Left colon (tissue), 2 donors: ENCODE data around the gene NAALADL1. TPM values are rescaled to one million over a fixed set of nuclear protein-coding genes. Genes with fewer than 3 reads are reported as not detected.
A peak's percentile ranks its signal among the peaks of the same experiment; 100 is the strongest.

ENCODE experiments used
- ATAC-seq: fragments of 200-7000 bp; cut with Tn5 transposase; one replicate; pipeline ENCODE4 v1.9.1; 2020; ENCODE audit warnings: mild to moderate bottlenecking, moderate library complexity
- DNase-seq, 2 donors: peaks; one replicate each; pipeline ENCODE4 v3.0.0-alpha.2; 2020
- intact Hi-C, 2 donors: fragments of 100-400 bp; cut with DNase I in 1 of 2; cut with micrococcal nuclease in 1 of 2; formaldehyde crosslinking; loops; one replicate each; pipeline versions ENCODE4 v1.11.2 to v1.14.0; 2022; cut with DNase I, micrococcal nuclease
- total RNA-seq, 2 donors: library from RNA; stranded (reverse); fragmentation: NEBNext Ultra II Directional; extraction: Animal tissue kit (Norgen Biotek cat#: 25700); gene quantifications; one replicate each; pipeline ENCODE4 v1.2.1, GENCODE V29; 2021
- donor health status: DM: no; HTN: no; CAD: no.
- donor health status: DM: yes; HTN: yes; CAD: no.

Gene NAALADL1
- total RNA-seq, 2 donors from 2014 or later = 7.8 to 34.1 TPM

DNA sequence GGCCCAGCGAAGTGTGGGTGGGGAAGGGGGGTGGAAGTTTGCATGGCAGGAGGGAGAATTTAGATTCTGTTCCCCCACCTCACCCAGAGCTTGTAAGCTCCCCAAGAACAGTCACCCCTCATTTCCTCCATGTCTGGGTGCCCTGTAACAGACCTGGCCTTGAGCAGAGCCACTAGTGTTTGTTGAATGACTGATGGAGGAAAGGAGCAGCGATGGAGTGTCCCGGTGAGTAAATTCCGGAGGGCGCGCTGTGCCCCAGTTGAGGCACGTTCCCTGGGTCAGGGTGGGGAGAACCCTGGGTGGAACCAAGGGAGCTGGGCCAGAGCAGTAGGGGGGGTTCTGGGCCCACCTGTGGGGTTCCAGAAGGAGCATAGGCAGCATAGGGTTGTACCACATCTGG lies 827 bp downstream of the NAALADL1 start:
- intact Hi-C loops = no loop called here
- DNase-seq = no peak
- no peak for ATAC-seq

- no peak for ATAC-seq
- DNase-seq = no peak
- intact Hi-C loops = no loop called here
These were observed 1.4 kb downstream of the NAALADL1 start for GRCh38 chr11:65056999-65057398.

- DNase-seq = no peak
- intact Hi-C loops = no loop called here
- ATAC-seq = no peak
These were observed 2.8 kb downstream of the NAALADL1 start for GRCh38 chr11:65055538-65055937.

- ATAC-seq (peak; percentile 23), DNase-seq (no peak)
- intact Hi-C loops = no loop called here
These were observed 4.4 kb downstream of the NAALADL1 start for GRCh38 chr11:65053827-65054508.

DNA sequence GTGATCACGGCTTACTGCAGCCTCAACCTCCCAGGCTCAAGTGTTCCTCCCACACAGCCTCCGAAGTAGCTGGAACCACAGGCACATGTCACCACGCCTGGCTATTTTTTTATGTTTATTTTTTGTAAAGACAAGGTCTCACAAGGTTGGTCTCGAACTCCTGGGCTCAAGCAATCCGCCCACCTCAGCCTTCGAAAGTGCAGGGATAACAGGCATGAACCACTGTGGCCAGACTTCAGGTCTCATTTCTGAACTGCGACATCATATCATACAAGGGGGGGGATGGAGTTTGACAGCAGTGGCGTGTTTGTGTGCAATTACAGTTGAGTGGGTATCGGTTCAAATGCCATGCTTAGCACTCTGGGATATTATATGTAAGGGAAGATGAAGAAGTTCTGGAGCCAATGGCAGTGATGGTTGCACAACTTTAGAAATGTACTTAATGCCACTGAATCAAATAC lies 6.9 kb downstream of the NAALADL1 start:
- intact Hi-C loops = no loop called here
- ATAC-seq (no peak), DNase-seq (no peak)

DNA sequence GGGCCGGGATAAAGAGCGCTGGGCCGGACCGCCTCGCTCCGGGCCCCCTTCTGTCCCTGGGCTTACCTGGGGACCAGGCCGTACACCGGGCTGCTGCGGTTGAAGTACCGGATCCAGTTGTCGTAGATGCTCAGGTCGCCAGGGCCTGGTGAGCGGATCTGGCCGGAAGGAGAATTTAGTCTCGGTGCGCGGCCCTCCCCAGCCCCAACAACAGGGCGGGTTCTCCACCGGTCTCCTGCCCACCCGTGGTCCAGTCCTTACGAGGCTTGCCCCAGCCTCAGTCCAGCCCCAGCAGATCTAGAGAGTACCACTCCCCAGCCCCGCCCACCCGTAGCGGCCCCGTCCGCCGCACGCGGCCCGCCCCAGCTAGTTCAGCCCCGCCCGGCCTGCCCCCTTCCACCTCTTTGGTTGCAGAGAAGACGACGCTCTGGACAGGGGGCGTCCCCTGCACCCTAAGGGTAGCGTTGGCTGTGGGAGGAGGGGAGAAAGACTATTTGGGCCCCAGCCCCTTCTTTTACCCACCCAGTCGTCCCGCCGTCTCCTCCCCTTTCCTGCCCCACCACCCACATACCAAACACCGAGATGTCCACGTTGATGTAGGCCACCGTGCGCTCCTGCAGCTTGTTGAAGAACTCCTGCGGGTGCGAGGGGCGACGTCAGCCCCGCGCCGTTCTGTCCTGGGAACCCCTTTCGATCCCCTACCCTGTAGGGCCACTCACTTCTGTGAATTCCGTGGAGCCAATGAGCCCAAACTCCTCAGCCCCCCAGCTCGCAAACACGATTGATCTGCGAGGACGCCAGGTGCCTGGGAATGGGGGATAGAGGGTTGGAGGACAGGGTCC lies 10.6 kb downstream of the NAALADL1 start:
- peak; percentile 19 for ATAC-seq
- intact Hi-C loops = no loop called here
- DNase-seq = peak in 1 of 2 donors; percentile 40

- DNase-seq (no peak), ATAC-seq (no peak)
- intact Hi-C loops = no loop called here
These were observed 12.6 kb downstream of the NAALADL1 start for GRCh38 chr11:65045728-65046127.

DNA sequence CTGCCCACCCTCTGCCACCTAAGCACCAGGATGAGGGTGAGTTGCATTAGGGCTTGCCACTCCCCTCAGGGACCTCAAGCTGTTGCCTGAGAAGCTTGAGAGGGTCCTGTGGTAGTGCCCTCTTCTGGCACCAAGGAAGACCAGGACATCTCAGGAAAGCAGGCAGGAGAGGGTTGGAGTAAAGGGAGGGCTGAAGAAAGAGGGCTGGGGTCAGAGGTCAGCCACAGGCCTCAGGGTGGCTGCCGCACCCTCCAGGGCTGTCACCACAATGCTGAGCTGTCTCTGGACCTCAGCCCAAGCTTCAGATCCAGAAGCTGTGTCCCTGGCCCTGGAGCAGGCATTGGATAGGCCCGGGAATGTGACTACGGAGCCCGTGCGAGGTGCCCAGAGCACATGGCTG lies 13.3 kb downstream of the NAALADL1 start:
- ATAC-seq (no peak), DNase-seq (no peak)
- intact Hi-C loops = no loop called here

GRCh38 chr11:65043881-65044501 lies 14.4 kb downstream of the NAALADL1 start:
- no peak for ATAC-seq
- DNase-seq = peak in 1 of 2 donors; percentile 47

GRCh38 chr11:65042891-65043290 lies 15.5 kb downstream of the NAALADL1 start:
- intact Hi-C loops = no loop called here
- no peak for DNase-seq
- ATAC-seq = no peak

More at GRCh38 chr11:65043881-65044501, 14.4 kb downstream of the NAALADL1 start:
- intact Hi-C loops = no loop called here

GRCh38 chr11:65040847-65041622 lies 17.3 kb downstream of the NAALADL1 start, which contains the start of gene SAC3D1:
Gene SAC3D1 (plus strand): TSS chr11:65041210. CDS start chr11:65041293, 83 bp downstream.
- DNase-seq (peak; percentile 93 to 94), ATAC-seq (peak; percentile 92)
- intact Hi-C loops = no loop called here

DNA sequence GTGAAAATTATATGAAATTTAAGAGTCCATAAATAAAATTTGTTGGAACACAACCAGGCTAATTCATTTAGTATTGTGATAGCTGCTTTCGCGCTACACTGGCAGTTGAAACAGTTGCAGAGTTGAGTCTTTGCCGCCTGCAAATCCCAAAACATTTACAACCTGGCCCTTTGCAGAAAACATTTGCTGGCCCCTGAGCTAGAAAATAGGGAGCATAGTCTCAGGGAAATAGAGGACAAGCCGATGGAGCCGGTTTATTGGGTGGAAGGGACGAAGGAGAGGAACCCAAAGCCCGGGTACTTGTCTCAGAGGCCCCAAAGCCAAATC lies 17.9 kb downstream of the NAALADL1 start:
- ATAC-seq (no peak), DNase-seq (no peak)
- intact Hi-C loops = no loop called here

DNA sequence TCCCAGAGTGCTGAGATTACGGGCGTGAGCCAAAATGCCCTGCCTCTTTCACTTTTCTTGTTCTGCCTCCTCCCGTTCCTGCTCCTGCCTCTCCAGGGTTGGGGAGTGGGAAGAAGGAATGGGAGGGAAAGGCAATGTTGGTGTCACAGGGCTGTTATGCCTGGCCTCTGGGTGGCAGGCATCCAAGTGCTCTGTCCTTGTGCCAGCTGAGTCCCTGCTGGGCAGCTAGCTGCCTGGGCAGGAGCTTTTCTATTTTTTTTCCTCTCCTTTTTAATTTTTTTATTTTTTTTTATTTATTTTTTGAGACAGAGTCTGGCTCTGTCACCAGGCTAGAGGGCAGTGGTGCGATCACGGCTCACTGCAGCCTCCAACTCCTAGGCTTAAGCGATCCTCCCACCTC lies 21.4 kb downstream of the NAALADL1 start:
- intact Hi-C loops = no loop called here
- DNase-seq (no peak), ATAC-seq (no peak)

- ATAC-seq (no peak), DNase-seq (no peak)
- intact Hi-C loops = no loop called here
These were observed 22.8 kb downstream of the NAALADL1 start for GRCh38 chr11:65035579-65035978.

GRCh38 chr11:65034423-65034822 lies 23.9 kb downstream of the NAALADL1 start:
- intact Hi-C loops = no loop called here
- no peak for ATAC-seq
- DNase-seq = no peak

DNA sequence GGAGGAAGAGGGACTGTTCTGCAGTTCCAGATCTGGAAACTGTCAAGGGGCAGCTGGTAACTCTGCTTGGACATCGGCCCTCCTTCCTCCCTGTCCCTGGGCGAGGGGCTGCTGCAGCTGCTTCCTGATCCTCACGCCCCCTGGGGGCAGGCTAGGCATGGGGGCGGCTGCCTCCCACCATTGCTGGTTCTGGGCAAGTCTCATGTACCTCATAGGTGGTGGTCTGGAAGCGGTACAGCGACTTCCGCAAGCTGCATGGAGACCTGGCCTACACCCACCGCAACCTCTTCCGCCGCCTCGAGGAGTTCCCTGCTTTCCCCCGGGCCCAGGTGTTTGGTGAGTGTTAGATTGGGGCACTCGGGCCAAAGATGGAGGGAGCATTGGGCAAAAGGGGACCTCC lies 26.1 kb downstream of the NAALADL1 start:
- intact Hi-C loops = no loop called here
- DNase-seq (no peak), ATAC-seq (no peak)

GRCh38 chr11:65027213-65028067 lies 30.9 kb downstream of the NAALADL1 start, which contains the start of gene SNX15:
Gene SNX15 (plus strand): TSS chr11:65027439. CDS start chr11:65027538, 99 bp downstream.
- intact Hi-C loops = no loop called here
- DNase-seq (peak; percentile 93 to 94), ATAC-seq (peak; percentile 89)

- intact Hi-C loops = no loop called here
- DNase-seq (no peak), ATAC-seq (no peak)
These were observed 31.5 kb downstream of the NAALADL1 start for GRCh38 chr11:65026810-65027209.
